Rectal smooth muscle tissue (tissue), 1 donor: Measurements from ENCODE around the gene HCCS.

Source experiments
- H3K27ac ChIP-seq: one replicate; pipeline ENCODE4 v1.7.0; 2013; ENCODE audit warnings: low read depth, low read length, inconsistent platforms
- H3K27me3 ChIP-seq: one replicate; pipeline ENCODE4 v1.7.0; 2013; ENCODE audit warnings: low read length; ENCODE audit not compliant: control insufficient read depth, insufficient read depth
- H3K36me3 ChIP-seq: one replicate; pipeline ENCODE4 v1.7.0; 2013; ENCODE audit warnings: low read length; ENCODE audit not compliant: control insufficient read depth, insufficient read depth
- H3K4me1 ChIP-seq: one replicate; pipeline ENCODE4 v1.7.0; 2013; ENCODE audit warnings: low read length; ENCODE audit not compliant: control insufficient read depth, insufficient read depth
- H3K4me3 ChIP-seq: one replicate; pipeline ENCODE4 v1.7.0; 2013; ENCODE audit warnings: low read length
- H3K9ac ChIP-seq: one replicate; pipeline ENCODE4 v1.7.0; 2013; ENCODE audit warnings: low read length

The HCCS gene

GRCh38 chrX:11172415-11172814 lies 61.3 kb downstream of the HCCS start:
- Histone ChIP-seq H3K9ac (no peak overlapping the region), H3K4me1 (no peaks in the 10 kb centered on the region), H3K4me3 (no peak overlapping the region), H3K27ac (no peak overlapping the region), H3K27me3 (no peaks in the 10 kb centered on the region), H3K36me3 (no peaks in the 10 kb centered on the region)
